ENCODE data around the gene OCA2. TPM values are rescaled to one million over a fixed set of nuclear protein-coding genes. Genes with fewer than 3 reads are reported as not detected.

The OCA2 gene
- total and polyA plus RNA-seq, 2 of the 8 experiments (the other 6 are each of a cell fraction or from before 2014, with no cell fraction given) = 0.20 TPM

- TF ChIP-seq NRF1 (IDR thresholded peaks at IDR 0.05; ENCODE audit: low read depth, low read length) = no peak
- TF ChIP-seq CTBP2 (IDR thresholded peaks at IDR 0.05; ENCODE audit: borderline replicate concordance, insufficient read depth, insufficient read length, low read length) = no peak
- TF ChIP-seq E2F6 (IDR thresholded peaks at IDR 0.05) = no peak
- no peak for TF ChIP-seq ASH2L (IDR thresholded peaks at IDR 0.05; ENCODE audit: low read length)
- no peak for TF ChIP-seq CBX8 (IDR thresholded peaks at IDR 0.05; ENCODE audit: borderline replicate concordance, low read depth, low read length)
- TF ChIP-seq SAP30 (IDR thresholded peaks at IDR 0.05; ENCODE audit: insufficient read depth, insufficient replicate concordance, low read length) = no peak
Measured at GRCh38 chr15:27928386-27928785, 170.7 kb downstream of the OCA2 start (continued).

All from H1 (cell line).